T-helper 22 cell (primary cell): ENCODE data around the gene SDCCAG8.

ENCODE experiments used
- DNase-seq: peaks from one replicate; pipeline ENCODE4 v3.0.0-alpha.2; 2020; ENCODE audit warnings: low read depth

Gene SDCCAG8

GRCh38 chr1:243483952-243484351 lies 228.1 kb downstream of the SDCCAG8 start:
- no peak for DNase-seq

GRCh38 chr1:243487036-243487648 lies 231.3 kb downstream of the SDCCAG8 start:
- no peak for DNase-seq

GRCh38 chr1:243487649-243488227 lies 231.9 kb downstream of the SDCCAG8 start:
- DNase-seq = no peak

GRCh38 chr1:243488459-243489157 lies 232.8 kb downstream of the SDCCAG8 start:
- no peak for DNase-seq

- no peak for DNase-seq
Measured at GRCh38 chr1:243489158-243489527, 233.3 kb downstream of the SDCCAG8 start.

GRCh38 chr1:243489681-243490546 lies 234.1 kb downstream of the SDCCAG8 start:
- no peak for DNase-seq

GRCh38 chr1:243490748-243491686 lies 235.2 kb downstream of the SDCCAG8 start:
- no peak for DNase-seq

- no peak for DNase-seq
Measured at GRCh38 chr1:243493156-243494129, 237.6 kb downstream of the SDCCAG8 start.

- no peak for DNase-seq
Measured at GRCh38 chr1:243494741-243495431, 239.0 kb downstream of the SDCCAG8 start.

- DNase-seq = no peak
Measured at GRCh38 chr1:243495442-243496186, 239.8 kb downstream of the SDCCAG8 start.

- no peak for DNase-seq
Measured at GRCh38 chr1:243496187-243496646, 240.4 kb downstream of the SDCCAG8 start.

GRCh38 chr1:243496806-243497205 lies 241.0 kb downstream of the SDCCAG8 start:
- DNase-seq = no peak

GRCh38 chr1:243497939-243498681 lies 242.3 kb downstream of the SDCCAG8 start:
- no peak for DNase-seq

GRCh38 chr1:243499248-243499647 lies 243.4 kb downstream of the SDCCAG8 start:
- DNase-seq = no peak

GRCh38 chr1:243499711-243500110 lies 243.9 kb downstream of the SDCCAG8 start:
- DNase-seq = no peak

- no peak for DNase-seq
Measured at GRCh38 chr1:243500512-243500911, 244.7 kb downstream of the SDCCAG8 start.

GRCh38 chr1:243501002-243501401 lies 245.2 kb downstream of the SDCCAG8 start:
- DNase-seq = no peak

- DNase-seq = no peak
Measured at GRCh38 chr1:243503155-243503554, 247.3 kb downstream of the SDCCAG8 start.
